Measurements from ENCODE around the gene CAMTA1.

CAMTA1 gene

DNA sequence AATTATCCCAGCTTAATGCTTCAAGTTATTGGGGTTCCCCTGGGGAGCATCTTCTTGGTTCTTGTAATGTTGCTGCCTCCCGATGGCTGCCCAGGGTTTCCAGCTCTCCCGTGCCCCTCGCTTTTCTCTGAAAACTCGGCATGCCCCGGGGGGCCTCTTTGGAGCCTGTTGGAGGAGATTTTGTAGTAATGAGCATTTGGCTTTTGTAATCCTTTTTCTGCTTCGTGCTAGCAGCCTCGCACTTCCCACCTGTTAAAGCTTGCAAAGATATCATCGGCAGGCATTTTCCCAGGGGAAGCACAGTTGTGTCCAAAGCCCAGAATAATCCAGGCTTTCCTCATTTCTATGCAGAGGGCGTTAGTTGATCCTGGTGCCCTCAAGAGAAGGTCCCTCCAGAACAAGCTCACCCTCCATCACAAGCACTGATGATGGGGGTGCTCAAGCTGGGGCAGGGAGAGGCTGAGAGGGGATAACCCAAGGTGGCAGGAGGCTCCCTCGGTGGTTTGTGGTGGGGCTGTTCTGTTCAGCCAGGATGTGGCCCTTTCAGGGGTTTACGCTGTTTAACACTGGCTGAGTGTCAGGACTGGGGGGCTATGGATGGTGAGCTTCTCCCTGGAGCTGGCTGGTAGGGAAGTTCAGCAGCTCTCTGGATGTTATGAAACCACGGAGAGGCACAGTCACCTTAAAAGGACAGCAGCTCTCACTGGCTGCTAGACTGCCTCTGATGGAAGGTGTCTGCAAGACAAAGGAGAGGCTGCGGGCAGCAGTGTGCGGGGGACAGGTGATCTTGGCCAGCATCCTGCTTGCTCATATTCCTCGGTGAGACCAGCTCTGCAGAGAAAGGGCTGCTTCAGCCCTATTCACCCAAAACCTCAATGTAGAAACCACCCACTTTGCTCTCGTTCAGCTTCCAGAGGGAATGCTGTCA, 508.7 kb downstream of the CAMTA1 start:
- no peak overlapping the region for H3K4me3 ChIP-seq
- H3K27ac ChIP-seq: no peak overlapping the region

DNA sequence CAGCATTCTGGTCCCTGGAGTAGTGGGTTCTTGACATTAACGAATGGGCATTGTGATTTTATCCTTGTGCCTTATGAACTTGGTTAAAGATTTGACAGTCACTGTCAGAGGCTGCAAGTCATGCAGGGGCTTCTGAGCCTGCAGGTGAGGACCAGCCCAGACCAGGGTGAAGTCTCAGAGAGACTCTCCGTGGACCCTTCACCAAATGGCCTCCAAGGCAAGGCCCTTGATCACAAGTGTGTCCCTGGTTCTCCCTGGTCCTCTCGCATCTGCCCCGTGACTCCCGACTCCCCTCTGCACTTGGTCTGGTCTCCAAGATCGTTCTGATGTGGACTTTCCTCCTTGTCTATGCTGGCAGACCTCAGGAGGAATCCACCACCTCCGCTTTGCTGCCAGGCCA, 509.4 kb downstream of the CAMTA1 start:
- Histone ChIP-seq H3K4me3 (no peak overlapping the region), H3K27ac (no peak overlapping the region)

DNA sequence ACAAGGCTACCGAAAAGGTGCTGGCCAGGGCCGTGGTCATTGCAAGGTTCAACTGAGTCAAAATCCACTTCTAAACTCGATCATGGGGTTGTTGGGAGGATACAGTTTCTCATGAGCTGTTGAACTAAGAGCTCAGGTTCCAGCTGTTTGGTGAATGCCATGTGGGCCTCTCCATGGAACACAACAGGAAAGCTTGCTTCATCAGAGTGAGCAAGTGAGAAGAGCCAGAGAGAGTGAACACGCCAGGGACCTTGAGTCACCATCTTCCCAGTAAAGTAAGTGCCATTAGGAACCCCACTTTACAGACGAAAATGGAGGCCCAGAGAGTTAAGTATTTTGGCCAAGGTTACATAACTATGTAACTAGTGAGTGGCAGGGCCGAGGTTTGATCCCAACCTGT, 510.7 kb downstream of the CAMTA1 start:
- H3K27ac ChIP-seq: no peak overlapping the region
- no peak overlapping the region for H3K4me3 ChIP-seq

DNA sequence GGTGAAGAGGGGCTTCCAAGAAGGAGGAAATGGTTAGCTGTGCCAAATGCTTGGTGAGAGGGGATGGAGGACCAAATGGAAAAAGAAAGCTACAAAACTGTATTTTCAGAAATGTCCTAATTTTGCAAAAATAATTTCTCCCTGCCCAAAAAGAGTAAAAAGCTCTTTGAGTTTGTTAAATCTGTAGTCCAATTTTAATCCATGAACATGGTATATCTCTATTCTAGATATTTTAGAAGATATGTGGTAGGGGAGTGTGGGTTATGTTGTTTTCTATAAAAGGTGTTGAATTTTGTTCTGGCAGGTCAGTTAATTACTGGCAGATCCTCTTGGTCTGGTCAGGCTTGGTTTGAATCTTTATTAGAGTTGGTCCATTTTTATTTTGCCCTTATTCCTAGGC, 511.7 kb downstream of the CAMTA1 start:
- Histone ChIP-seq H3K27ac (no peak overlapping the region), H3K4me3 (no peak overlapping the region)

DNA sequence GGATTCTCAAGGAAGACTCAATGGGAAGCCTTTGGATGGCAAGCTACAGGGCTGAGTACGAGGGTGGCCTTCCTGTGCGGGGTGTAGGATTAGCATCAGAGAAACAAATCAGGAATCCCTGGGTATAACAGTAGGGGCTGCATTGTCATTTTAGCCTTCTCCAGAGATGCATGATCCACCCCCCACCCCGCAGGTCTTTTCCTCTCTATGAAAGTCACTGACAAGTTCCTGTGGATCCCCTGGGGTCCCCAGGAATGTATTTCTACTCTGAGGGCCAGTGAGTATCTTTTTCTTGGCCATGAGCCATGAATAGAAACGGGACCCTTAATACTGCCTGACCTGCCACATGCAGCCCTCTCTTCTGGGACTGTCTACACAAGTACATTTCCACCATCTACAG, 512.9 kb downstream of the CAMTA1 start:
- Histone ChIP-seq H3K27ac (peak overlapping the region in 1 of 21 experiments; percentile 42), H3K4me3 (no peak overlapping the region)

DNA sequence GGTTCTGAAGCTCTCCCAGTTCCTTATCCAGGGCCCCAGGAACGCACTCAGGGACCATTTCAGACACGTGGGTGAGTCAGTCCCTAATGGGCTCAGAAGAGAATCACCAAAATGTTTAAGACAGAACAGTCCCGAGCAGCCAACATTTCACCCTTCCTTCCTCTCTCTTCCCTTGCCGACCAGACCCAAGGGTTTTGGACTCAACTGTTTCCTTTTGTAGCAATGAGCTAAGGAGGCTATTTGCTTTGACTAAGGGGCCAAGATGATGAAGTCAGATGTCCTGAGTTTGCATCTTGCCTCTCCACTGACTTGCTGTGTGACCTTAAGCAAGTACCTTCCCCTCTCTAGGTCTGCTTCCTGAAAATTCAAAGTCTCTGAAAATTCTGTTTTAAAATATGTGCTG, 513.5 kb downstream of the CAMTA1 start:
- Histone ChIP-seq H3K27ac (peak overlapping the region in 2 of 21 experiments; percentile 3 to 42), H3K4me3 (no peak overlapping the region)

DNA sequence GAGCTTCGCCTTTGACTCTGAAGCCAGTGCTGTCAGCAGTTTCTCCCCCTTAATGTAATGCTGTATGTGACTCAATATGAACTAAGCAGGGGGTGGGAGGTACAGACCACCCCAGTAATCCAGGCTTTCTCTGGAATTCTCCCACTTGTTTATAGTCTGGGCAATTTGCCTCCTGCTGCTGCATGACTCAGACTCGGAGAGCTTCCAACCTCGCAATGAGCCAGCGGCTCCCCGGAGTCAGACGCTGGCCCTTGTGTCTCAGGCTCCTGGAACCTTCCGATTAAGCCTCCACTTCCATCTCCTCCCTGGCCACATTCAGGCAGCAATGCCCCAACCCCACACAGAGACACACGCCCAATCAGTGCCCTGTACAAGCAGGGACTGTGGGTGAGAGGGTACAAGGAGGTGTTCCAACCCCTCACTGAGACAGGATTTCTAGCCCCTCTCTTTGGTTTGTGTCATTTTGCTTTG, 514.1 kb downstream of the CAMTA1 start:
- H3K27ac ChIP-seq: peak overlapping the region in 6 of 21 experiments; percentile 3 to 59 (median 44)
- H3K4me3 ChIP-seq: no peak overlapping the region

DNA sequence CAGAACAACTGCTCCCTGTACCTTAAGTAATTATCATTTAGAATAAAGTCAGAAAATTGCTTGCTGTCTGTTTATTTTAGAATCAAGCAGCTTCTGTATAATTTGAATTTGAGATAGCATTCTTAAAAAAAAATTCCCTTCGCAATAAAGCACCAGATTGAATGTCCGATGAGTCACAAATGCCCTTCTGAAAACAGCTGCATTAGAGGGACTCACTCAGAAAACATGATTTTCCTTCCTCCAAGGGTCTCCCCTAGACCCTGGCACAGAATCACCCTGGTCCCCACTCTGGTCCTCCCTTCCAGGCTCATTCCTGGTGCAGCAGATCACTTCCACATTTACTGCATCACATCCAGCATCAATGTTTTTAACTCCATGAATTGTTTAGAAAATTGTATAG, 514.7 kb downstream of the CAMTA1 start:
- no peak overlapping the region for H3K4me3 ChIP-seq
- H3K27ac ChIP-seq: peak overlapping the region in 6 of 21 experiments; percentile 3 to 59 (median 26)

DNA sequence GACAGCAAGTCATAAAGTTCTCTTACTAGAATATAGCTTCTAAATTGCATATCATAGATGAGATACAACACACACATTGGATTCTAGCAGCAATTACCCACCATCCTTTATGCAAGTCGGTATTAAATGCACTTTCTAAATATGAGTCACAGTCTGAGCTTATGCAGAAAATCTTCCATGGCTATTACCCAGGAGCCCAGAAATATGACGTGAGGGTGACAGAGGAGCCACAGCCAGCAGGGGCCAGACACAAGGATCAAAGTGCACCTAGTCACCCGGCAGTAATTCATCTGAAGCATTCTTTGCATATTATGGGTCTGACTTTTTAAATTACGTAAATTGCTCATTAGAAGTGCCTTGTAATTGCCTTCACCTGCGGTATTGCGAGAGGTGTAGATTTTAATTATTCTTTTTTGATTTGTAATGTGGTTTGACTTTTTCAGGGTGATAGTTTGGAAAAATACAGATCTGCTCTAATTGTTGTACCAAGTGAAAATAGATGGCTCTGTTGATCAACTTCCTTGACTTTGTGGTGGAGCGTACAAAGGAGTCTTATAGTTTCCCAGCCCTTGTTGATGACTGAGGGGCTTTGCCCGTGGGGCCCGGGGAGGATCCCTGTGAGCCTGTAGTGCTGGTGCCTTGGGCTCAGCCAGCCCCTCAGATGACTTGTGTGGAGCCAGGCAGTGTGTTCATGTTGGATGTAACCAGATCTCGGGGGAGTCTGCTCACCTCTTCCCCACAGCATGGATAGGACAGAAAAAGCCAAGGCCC, 515.8 kb downstream of the CAMTA1 start:
- Histone ChIP-seq H3K4me3 (no peak overlapping the region), H3K27ac (no peak overlapping the region)

DNA sequence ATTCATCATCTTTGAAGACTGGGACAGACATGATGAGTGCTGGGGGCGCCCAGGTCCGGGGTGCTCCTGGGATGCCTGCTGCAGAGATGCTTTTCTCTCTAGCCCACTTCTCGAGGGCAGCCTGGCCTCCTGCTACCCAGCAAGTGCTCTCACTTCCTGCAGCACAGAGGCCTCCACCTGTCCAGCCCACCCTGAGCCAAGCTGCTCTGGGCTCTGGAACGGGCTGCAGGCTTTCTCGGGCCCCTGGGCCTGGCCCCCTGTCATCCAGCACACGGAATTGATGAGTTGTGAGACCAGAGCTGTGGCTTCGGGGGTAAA, 516.4 kb downstream of the CAMTA1 start:
- no peak overlapping the region for H3K27ac ChIP-seq

DNA sequence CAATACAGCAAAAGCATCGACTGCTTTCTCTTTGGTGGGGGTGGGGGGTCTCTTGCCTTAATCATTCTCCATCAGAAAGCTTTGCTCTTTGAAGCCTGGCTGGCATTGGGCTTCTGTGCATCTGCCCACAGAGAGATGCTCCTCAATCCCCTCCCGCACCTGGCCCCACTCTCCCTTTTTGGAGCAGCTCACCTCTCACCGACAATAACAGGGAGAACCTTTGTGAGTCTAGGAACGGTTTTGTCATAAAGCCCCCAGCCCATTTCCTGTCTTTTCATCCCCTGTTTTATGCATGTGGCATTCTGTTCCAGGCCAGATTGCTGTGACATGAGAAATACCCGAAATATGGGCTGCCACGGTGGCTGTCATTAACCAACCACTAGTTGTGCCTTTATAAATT, 516.9 kb downstream of the CAMTA1 start:
- no peak overlapping the region for H3K4me3 ChIP-seq
- H3K27ac ChIP-seq: no peak overlapping the region

More for the DNA sequence above, 516.4 kb downstream of the CAMTA1 start:
- H3K4me3 ChIP-seq: no peak overlapping the region

DNA sequence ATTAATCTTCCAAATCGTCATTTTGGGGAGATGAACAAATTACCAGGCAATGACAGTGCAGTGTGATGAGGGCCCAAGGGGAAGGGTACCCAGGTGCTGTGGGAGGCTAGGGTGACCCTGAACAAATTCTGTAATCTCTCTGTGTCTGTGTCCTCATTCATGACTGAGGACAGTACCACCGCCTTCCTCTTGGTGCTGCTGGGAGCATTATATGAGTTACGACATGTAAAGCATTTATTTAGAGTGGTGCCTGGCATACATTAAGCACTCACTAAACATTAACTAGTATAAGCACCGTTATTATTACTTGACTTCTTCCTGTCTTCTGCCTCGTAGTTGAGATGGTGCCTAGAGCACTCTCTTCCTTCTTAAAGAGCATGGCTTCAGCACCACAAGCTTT, 517.6 kb downstream of the CAMTA1 start:
- Histone ChIP-seq H3K27ac (no peak overlapping the region), H3K4me3 (no peak overlapping the region)

DNA sequence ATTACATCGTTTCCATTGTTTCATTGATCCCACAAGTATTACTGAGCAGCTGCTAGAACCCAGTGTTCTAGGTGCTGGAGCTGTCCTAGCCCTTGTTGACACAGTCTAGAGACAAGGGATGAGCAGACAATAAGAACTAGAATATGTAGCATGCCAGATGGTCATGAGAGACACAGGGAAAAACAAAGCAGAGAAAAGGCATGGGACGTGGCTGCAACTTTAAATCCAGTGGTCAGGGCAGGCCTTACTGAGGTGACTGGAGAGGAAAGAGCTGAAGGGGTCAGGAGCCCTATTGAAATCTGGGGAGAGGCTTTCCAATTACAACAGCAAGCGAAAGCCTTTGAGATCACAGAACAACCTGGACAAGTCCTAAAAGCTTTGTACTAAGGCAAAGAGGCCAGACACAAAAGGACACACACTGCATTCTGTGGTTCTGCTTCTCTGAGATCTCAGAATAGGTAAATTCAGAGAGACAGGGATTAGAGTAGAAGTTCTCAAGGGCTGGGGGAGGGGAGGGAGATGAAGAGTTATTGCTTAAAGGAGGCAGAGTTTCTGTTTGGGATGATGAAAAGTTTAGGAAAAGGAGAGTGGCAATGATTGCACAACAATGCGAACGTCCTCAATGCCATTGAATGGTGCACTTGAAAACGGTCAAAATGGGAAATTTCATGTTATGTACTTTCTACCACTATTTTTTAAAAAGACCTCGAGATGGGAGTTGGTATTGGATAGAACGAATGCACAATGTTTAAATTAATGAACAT, 518.5 kb downstream of the CAMTA1 start:
- Histone ChIP-seq H3K4me3 (no peak overlapping the region), H3K27ac (no peak overlapping the region)

DNA sequence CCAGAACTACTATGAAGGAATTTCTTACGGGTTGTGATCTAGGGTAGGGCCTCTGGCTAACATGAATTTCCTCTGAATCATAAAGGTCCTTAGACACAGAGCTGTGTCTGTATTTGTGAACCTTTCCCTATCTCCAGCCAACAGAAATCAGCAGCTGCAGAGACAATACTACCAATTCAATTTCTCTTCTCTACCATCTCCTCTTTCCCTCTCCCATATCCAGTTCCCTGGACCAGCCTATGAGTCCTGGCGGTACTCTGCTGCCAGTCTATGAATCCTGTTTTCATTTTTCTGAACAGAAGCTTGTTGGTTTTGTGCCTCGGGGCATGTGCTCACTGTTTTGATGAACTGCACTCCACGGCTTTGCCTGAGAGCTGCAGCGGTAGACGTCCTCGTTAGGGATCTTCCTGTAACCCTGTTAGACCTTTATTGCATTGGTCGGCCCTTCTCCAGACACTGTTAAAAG, 527.9 kb downstream of the CAMTA1 start:
- Histone ChIP-seq H3K27ac (no peak overlapping the region), H3K4me3 (no peak overlapping the region)

DNA sequence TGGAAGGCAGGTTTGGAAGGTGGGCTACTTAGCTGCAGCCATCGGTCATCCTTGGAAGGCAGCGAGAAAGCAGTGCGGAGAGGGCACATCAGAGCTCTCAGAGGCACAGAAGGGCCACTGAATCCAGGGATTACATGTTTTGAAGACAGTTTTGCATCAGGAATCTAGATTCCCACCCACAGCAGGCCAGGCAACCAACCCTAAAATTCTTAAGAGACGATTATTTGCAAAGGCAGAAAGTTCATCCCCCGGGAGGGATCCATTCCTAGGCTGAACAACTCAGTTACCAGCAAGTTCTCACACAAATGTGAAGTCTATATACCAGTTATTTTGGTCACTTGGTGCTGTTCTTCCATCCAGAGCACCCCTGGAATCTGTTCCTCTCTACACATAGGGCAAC, 528.6 kb downstream of the CAMTA1 start:
- Histone ChIP-seq H3K27ac (no peak overlapping the region), H3K4me3 (no peak overlapping the region)

DNA sequence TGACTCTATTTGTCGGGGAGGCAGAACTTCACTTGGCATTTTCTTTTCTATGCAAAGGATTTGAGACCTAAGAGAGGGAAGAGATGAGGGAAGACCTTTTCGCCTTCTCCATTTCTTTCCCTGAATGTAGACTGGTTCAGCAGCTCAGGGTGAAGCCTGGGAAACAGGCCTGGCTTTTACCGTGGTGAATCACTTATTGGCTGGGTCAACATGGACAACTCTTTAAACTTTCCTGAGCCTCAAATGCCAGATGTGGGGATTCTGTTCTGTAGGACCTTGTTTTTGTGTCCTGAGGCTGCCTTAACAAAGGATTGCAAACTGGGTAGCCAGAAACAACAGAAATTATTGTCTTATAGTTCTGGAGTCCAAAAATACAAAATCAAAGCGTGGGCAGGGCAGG, 530.1 kb downstream of the CAMTA1 start:
- Histone ChIP-seq H3K4me3 (no peak overlapping the region), H3K27ac (no peak overlapping the region)

DNA sequence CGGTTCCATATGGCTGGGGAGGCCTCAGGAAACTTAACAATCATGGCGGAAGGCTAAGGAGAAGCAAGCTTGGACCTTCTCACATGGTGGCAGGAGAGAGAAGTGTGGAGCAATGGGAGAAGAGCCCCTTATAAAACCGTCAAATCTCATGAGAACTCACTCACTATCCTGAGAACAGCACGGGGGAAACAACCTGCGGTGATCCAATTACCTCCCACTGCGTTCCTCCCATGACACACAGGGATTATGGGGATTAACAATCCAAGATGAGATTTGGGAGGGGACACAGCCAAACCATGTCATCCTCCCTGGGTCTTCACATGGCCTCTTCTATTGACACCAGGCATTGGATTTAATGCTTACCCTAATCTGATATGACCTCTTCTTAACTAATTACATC, 530.7 kb downstream of the CAMTA1 start:
- Histone ChIP-seq H3K4me3 (no peak overlapping the region), H3K27ac (no peak overlapping the region)

DNA sequence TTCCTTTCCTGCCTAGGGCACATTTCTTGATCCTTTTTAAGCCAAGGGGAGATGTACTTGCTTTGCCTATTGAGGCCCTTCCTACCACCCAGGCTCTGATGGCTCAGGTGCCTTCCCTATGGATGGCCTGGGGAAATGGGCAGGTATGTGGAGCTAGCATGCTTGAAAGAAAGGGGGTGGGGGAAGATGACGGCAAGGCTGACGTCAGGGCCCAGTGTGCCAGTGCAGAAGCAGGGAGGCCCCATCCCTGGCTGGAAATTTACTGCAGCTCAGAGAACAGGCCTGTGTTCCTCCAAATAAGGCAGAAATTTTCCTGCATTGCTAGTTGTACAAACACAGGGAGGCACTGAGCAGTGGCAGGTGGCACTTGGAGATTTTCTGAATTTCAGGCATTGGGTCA, 532.6 kb downstream of the CAMTA1 start:
- H3K27ac ChIP-seq: no peak overlapping the region
- no peak overlapping the region for H3K4me3 ChIP-seq

DNA sequence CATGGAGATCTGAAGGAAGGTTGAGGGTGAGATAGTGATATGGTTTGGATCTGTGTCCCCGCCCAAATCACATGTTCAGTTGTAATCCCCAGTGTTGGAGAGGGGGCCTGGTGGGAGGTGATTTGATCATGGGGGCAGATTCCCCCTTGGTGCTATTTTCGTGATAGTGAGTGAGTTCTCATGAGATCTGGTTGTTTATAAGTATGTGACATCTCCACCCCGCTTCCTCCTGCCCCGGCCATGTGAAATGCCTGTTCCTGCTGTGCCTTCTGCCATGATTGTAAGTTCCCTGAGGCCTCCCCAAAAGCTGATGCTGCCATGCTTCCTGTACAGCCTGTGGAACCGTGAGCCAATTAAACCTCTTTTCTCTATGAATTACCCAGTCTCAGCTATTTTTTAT, 533.9 kb downstream of the CAMTA1 start:
- H3K27ac ChIP-seq: no peak overlapping the region
- no peak overlapping the region for H3K4me3 ChIP-seq

DNA sequence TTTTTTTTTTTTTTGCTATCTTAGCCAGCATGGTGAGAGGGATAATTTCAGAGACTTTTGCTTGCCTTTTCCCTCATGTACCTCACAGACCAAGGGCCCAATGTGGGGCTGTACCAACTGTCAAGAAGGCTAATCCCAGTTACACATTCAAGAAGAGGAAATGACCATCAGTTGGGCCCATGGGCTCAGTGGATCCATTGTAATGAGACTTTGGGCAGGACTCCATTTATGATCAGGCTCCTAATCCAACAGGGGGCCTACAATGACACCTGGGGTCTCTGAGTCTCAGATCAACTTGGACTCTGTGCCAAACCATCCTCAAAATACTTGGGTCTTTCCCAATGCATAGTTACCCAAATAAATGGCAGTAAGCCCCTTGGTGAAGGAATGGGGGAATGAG, 535.4 kb downstream of the CAMTA1 start:
- Histone ChIP-seq H3K4me3 (no peak overlapping the region), H3K27ac (no peak overlapping the region)
